ENCODE data around the gene TLK2.

TLK2 gene

DNA sequence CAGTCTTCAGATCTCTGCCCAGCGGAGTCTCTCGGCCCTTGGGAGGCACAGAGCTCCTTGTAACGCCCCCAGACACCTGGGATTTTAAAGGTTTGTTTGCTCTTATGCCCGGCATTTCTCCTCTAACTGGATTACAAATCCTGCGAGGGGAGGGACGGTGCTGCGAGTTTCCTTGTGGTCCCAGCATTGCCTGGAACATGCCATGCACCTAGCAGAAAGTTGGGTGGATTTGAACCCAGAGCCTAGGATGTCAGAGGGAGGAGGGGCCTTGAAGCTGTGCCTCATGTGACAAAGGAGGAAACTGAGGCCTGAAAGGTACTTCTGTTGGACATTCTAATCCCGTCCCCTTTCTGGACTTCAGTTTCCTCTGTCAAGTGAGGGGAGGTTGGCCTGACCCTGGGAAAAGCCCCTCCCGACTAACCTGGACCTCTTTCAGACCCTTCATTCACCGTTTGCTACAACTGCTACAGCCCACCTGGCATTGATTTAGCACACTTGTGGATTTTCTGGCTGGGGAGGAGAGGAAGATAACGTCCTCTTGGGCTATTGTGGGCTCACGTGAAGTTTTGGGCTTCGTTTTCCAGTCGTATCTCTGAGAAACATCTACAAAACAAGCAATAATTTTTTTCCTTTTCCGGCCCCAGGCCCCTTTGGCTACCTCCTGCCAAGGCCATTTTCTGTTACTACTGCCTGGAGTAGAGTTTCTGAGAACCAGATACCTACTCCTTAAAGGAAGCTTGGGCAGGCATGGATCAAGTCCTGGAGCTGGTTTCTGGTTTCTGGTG, 179.7 kb downstream of the TLK2 start:
- FAIRE-seq (no peak), DNase-seq (ENCODE audit: insufficient read length, low spot score) (no peak)
- TF ChIP-seq, protein P1, sequence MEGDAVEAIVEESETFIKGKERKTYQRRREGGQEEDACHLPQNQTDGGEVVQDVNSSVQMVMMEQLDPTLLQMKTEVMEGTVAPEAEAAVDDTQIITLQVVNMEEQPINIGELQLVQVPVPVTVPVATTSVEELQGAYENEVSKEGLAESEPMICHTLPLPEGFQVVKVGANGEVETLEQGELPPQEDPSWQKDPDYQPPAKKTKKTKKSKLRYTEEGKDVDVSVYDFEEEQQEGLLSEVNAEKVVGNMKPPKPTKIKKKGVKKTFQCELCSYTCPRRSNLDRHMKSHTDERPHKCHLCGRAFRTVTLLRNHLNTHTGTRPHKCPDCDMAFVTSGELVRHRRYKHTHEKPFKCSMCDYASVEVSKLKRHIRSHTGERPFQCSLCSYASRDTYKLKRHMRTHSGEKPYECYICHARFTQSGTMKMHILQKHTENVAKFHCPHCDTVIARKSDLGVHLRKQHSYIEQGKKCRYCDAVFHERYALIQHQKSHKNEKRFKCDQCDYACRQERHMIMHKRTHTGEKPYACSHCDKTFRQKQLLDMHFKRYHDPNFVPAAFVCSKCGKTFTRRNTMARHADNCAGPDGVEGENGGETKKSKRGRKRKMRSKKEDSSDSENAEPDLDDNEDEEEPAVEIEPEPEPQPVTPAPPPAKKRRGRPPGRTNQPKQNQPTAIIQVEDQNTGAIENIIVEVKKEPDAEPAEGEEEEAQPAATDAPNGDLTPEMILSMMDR (IDR thresholded peaks at IDR 0.05; ENCODE audit: insufficient read depth, missing control alignments), result no peak

- FAIRE-seq, result no peak
- DNase-seq (ENCODE audit: insufficient read length, low spot score), result no peak
- TF ChIP-seq, protein P1 (IDR thresholded peaks at IDR 0.05; ENCODE audit: insufficient read depth, missing control alignments), result no peak
Measured at GRCh38 chr17:62660629-62661118, 182.0 kb downstream of the TLK2 start.

GRCh38 chr17:62661337-62661736, 182.7 kb downstream of the TLK2 start:
- DNase-seq (ENCODE audit: insufficient read length, low spot score) (no peak), FAIRE-seq (no peak)
- TF ChIP-seq, protein P1 (IDR thresholded peaks at IDR 0.05; ENCODE audit: insufficient read depth, missing control alignments), result no peak

DNA sequence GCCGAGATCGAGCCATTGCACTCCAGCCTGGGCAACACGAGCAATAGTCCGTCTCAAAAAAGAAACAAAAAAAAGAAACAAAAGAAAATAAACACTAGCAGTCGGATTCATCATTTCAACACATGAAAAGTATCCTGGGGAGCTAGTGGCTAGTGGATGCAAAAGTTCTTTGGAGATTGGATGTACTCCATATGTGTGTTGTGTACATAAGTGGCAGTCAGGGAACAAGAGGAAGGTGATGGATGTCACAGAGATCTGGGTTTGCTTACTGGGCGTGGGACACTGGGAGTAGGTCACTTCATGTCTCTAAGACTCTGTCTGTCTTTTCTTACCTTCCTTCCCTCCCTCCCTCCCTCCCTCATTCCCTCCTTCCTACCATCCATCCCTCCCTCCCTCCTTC, 184.2 kb downstream of the TLK2 start:
- FAIRE-seq, result no peak
- TF ChIP-seq, protein P1 (IDR thresholded peaks at IDR 0.05; ENCODE audit: insufficient read depth, missing control alignments), result no peak

More for the DNA sequence above, 184.2 kb downstream of the TLK2 start:
- DNase-seq (ENCODE audit: insufficient read length, low spot score), result no peak

Measured in D721Med (cell line).